Measurements from ENCODE around the gene C1RL. TPM values are rescaled to one million over a fixed set of nuclear protein-coding genes. Genes with fewer than 3 reads are reported as not detected.

C1RL gene
- total RNA-seq, 1 experiment from 2014 or later, result 25.9 TPM

GRCh38 chr12:7101694-7102131 is 7.3 kb downstream of the C1RL start:
- H3K4me3 ChIP-seq (replicated peaks in 1 of 2; ENCODE audit: low read depth in 1 of 2, low read length in 2 of 2), result no peak overlapping the region
- H3K27ac ChIP-seq (ENCODE audit: low read depth, low read length), result no peak overlapping the region
- H3K4me2 ChIP-seq (ENCODE audit: low read length), result no peak overlapping the region
- H3K9ac ChIP-seq (ENCODE audit: low read length), result no peak overlapping the region
- no peak overlapping the region for H2AFZ ChIP-seq (ENCODE audit: low read depth, low read length, poor library complexity, severe bottlenecking)
- intact Hi-C loops (cut with micrococcal nuclease), result no loop called here
- H3K9me2 ChIP-seq (ENCODE audit: insufficient read depth), result no peaks in the 10 kb centered on the region
- H3K9me3 ChIP-seq (ENCODE audit: control insufficient read depth in 1 of 2, insufficient read depth in 1 of 2, low read depth in 1 of 2, low read length in 2 of 2), result peaks cover 7 to 9% of the 10 kb centered on the region in 2 experiments; a peak in 1 of 4 replicates
- RAD21 ChIA-PET (ENCODE audit: low non-redundant PET in 1 of 2, low total read pairs in 2 of 2, uncharacterized antibody in 2 of 2, unreplicated experiment in 2 of 2), result no interaction called here
- CTCF ChIA-PET, result no interaction called here
- POLR2A ChIA-PET, result no interaction called here
- ATAC-seq, result no peak
- H4K20me1 ChIP-seq (ENCODE audit: insufficient read depth), result no peaks in the 10 kb centered on the region
- H3K79me2 ChIP-seq (ENCODE audit: insufficient read depth, low read length), result peaks cover 6% of the 10 kb centered on the region; the same call in 1 of the 2 replicates
- no peaks in the 10 kb centered on the region for H3K27me3 ChIP-seq (ENCODE audit: insufficient read depth, low read length)
- no TSS peak for BruUV-seq (replicated peaks)
- H3K36me3 ChIP-seq (ENCODE audit: control insufficient read depth in 1 of 2, insufficient read depth in 2 of 2, low read length in 2 of 2), result peaks cover 6 to 9% of the 10 kb centered on the region in 2 experiments; a peak in 2 of 4 replicates
- no peak for DNase-seq (ENCODE audit: low read depth, low spot score)
- TF ChIP-seq MAX (IDR thresholded peaks at IDR 0.05) (no peak), SRF (IDR thresholded peaks at IDR 0.05; ENCODE audit: low read depth) (no peak), FOSL1 (IDR thresholded peaks at IDR 0.05; ENCODE audit: low read depth) (no peak), POLR2A (IDR thresholded peaks at IDR 0.05; ENCODE audit: borderline replicate concordance, extremely low read depth, insufficient read depth, insufficient read length) (no peak), ZNF274 (IDR thresholded peaks at IDR 0.05; ENCODE audit: low read depth, low read length) (no peak), CBX3 (IDR thresholded peaks at IDR 0.05; ENCODE audit: low read depth) (no peak), RAD21 (IDR thresholded peaks at IDR 0.05; ENCODE audit: low read depth) (no peak), CTCF (IDR thresholded peaks at IDR 0.05 in 2 of 3, conservative IDR thresholded peaks at IDR 0.05 in 1 of 3; ENCODE audit: borderline replicate concordance in 1 of 3, insufficient read depth in 1 of 3, low read depth in 2 of 3, low read length in 2 of 3) (no peak), EZH2phosphoT487 (IDR thresholded peaks at IDR 0.05; ENCODE audit: borderline replicate concordance) (no peak), POLR2AphosphoS5 (IDR thresholded peaks at IDR 0.05; ENCODE audit: low read depth, low read length) (no peak), TCF7L2 (IDR thresholded peaks at IDR 0.05; ENCODE audit: borderline replicate concordance, extremely low read depth, insufficient read depth, insufficient read length) (no peak), ZFX (IDR thresholded peaks at IDR 0.05) (no peak), ZBTB33 (IDR thresholded peaks at IDR 0.05; ENCODE audit: extremely low read depth, insufficient replicate concordance, low read length) (no peak), SP1 (IDR thresholded peaks at IDR 0.05; ENCODE audit: low read depth) (no peak), ELF1 (IDR thresholded peaks at IDR 0.05; ENCODE audit: borderline replicate concordance, low read depth) (no peak), EGR1 (IDR thresholded peaks at IDR 0.05; ENCODE audit: low read depth) (no peak), YY1 (IDR thresholded peaks at IDR 0.05; ENCODE audit: extremely low read depth, insufficient replicate concordance, low read depth, low read length) (no peak), CEBPB (IDR thresholded peaks at IDR 0.05; ENCODE audit: low read depth) (no peak)
- TF ChIP-seq, protein P1, sequence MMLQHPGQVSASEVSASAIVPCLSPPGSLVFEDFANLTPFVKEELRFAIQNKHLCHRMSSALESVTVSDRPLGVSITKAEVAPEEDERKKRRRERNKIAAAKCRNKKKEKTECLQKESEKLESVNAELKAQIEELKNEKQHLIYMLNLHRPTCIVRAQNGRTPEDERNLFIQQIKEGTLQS (IDR thresholded peaks at IDR 0.05), result no peak
- H3K4me1 ChIP-seq (ENCODE audit: control insufficient read depth in 1 of 2, insufficient read depth in 2 of 2, low read length in 2 of 2), result no peaks in the 10 kb centered on the region
